Liver (tissue), 9 donors: ENCODE results near the gene DNHD1. TPM values are rescaled to one million over a fixed set of nuclear protein-coding genes. Genes with fewer than 3 reads are reported as not detected.

ENCODE experiments used
- DNase-seq: peaks from one replicate; pipeline ENCODE4 v3.0.0-alpha.2; 2017; ENCODE audit warnings: low spot score
- H3K27ac ChIP-seq, 2 donors: one replicate each; pipeline ENCODE4 v1.7.0; 2013; ENCODE audit warnings: inconsistent platforms in 2 of 2, low read length in 2 of 2, control low read depth in 1 of 2, low read depth in 1 of 2, mild to moderate bottlenecking in 1 of 2
- H3K27me3 ChIP-seq, 4 donors: one replicate each; pipeline versions ENCODE4 v1.6.1 to v1.7.0; 2013; ENCODE audit warnings: low read length in 3 of 4, inconsistent platforms in 1 of 4, mild to moderate bottlenecking in 1 of 4, moderate library complexity in 1 of 4; ENCODE audit not compliant: control insufficient read depth in 4 of 4, insufficient read depth in 4 of 4
- H3K36me3 ChIP-seq, 4 donors: one replicate each; pipeline versions ENCODE4 v1.6.1 to v1.7.0; 2013; ENCODE audit warnings: low read length in 3 of 4, mild to moderate bottlenecking in 3 of 4, low read depth in 1 of 4, moderate library complexity in 1 of 4; ENCODE audit not compliant: control insufficient read depth in 4 of 4, insufficient read depth in 3 of 4
- H3K4me1 ChIP-seq, 4 donors: one replicate each; pipeline versions ENCODE4 v1.6.1 to v1.7.0; 2013; ENCODE audit warnings: low read length in 3 of 4, mild to moderate bottlenecking in 3 of 4, moderate library complexity in 1 of 4; ENCODE audit not compliant: control insufficient read depth in 4 of 4, insufficient read depth in 4 of 4
- H3K4me3 ChIP-seq, 3 donors: one replicate each; pipeline versions ENCODE4 v1.6.1 to v1.7.0; 2013; ENCODE audit warnings: low read length in 3 of 3, control low read depth in 1 of 3, low read depth in 1 of 3, mild to moderate bottlenecking in 1 of 3
- H3K9ac ChIP-seq, 2 donors: one replicate each; pipeline ENCODE4 v1.7.0; 2013; ENCODE audit warnings: low read length in 2 of 2, mild to moderate bottlenecking in 2 of 2, moderate library complexity in 2 of 2, control low read depth in 1 of 2, low read depth in 1 of 2
- H3K9me3 ChIP-seq, 4 donors: one replicate each; pipeline versions ENCODE4 v1.6.1 to v1.7.0; 2013; ENCODE audit warnings: low read length in 3 of 4; ENCODE audit not compliant: control insufficient read depth in 4 of 4
- EGR1 ChIP-seq, 2 donors: IDR thresholded peaks; 2 replicates each; pipeline ENCODE4 v1.6.1; 2016 to 2018; ENCODE audit warnings: antibody characterized with exemption in 2 of 2, low read depth in 2 of 2
- FOXA1 ChIP-seq: IDR thresholded peaks from 2 replicates; pipeline ENCODE4 v1.6.1; 2016; ENCODE audit warnings: antibody characterized with exemption
- FOXA2 ChIP-seq: IDR thresholded peaks from 2 replicates; pipeline ENCODE4 v1.6.1; 2016; ENCODE audit warnings: antibody characterized with exemption
- GABPA ChIP-seq, 2 donors: IDR thresholded peaks in 1 of 2; conservative IDR thresholded peaks in 1 of 2; 2 replicates each; pipeline ENCODE4 v1.6.1; 2016; ENCODE audit warnings: antibody characterized with exemption in 2 of 2, mild to moderate bottlenecking in 1 of 2, moderate library complexity in 1 of 2
- HNF4A ChIP-seq, 2 donors: conservative IDR thresholded peaks; 2 replicates each; pipeline ENCODE4 v1.6.1; 2016; ENCODE audit warnings: antibody characterized with exemption in 2 of 2, mild to moderate bottlenecking in 2 of 2
- HNF4G ChIP-seq: IDR thresholded peaks from 2 replicates; pipeline ENCODE4 v1.6.1; 2016; ENCODE audit warnings: antibody characterized with exemption
- JUND ChIP-seq, 2 donors: IDR thresholded peaks; 2 replicates each; pipeline ENCODE4 v1.6.1; 2016; ENCODE audit warnings: antibody characterized with exemption in 2 of 2
- RAD21 ChIP-seq, 2 donors: IDR thresholded peaks; 2 replicates each; pipeline ENCODE4 v1.6.1; 2016; ENCODE audit warnings: antibody characterized with exemption in 2 of 2, mild to moderate bottlenecking in 2 of 2
- RXRA ChIP-seq, 2 donors: IDR thresholded peaks; 2 replicates each; pipeline ENCODE4 v1.6.1; 2017 to 2018; ENCODE audit warnings: antibody characterized with exemption in 2 of 2, mild to moderate bottlenecking in 1 of 2
- SP1 ChIP-seq: IDR thresholded peaks from 2 replicates; pipeline ENCODE4 v1.6.1; 2018; ENCODE audit warnings: antibody characterized with exemption, mild to moderate bottlenecking
- YY1 ChIP-seq: IDR thresholded peaks from 2 replicates; pipeline ENCODE4 v1.6.1; 2016; ENCODE audit warnings: antibody characterized with exemption, mild to moderate bottlenecking
- WGBS: extraction: QIAGEN DNeasy Blood & Tissue Kit; methylation state at CpG from one replicate; pipeline ENCODE4 v1.1.7; 2013; 5-methylcytosine and 5-hydroxymethylcytosine counted together
- polyA plus RNA-seq, 2 donors: library from polyadenylated mRNA; stranded (reverse) in 1 of 2; unstranded in 1 of 2; fragments of 200-250 nt in 1 of 2; fragments of >200 nt in 1 of 2; fragmentation: Nextera tagmentation in 1 of 2; extraction: Ambion mirVana in 1 of 2; gene quantifications; one replicate each; pipeline versions ENCODE4 v1.2.1 to v1.2.3, GENCODE V29; 2013 to 2015
- total RNA-seq, 2 donors: library from RNA; depleted of rRNA; stranded (reverse); fragments of >200 nt; gene quantifications; one replicate each; pipeline ENCODE4 v1.2.3, GENCODE V29; 2014
- TF ChIP-seq, protein P1 (sequence below): IDR thresholded peaks from 2 replicates; pipeline ENCODE4 v1.6.1; 2016; ENCODE audit warnings: antibody characterized with exemption
- TF ChIP-seq, protein P2 (sequence below): IDR thresholded peaks from 2 replicates; pipeline ENCODE4 v1.6.1; 2016; ENCODE audit warnings: antibody characterized with exemption
- TF ChIP-seq, protein P3 (sequence below): IDR thresholded peaks from 2 replicates; pipeline ENCODE4 v1.6.1; 2016; ENCODE audit warnings: antibody characterized with exemption, mild to moderate bottlenecking
- TF ChIP-seq, protein P4 (sequence below): fragments of 150-350 bp; IDR thresholded peaks from 2 replicates; pipeline ENCODE4 v1.5.1; 2017; ENCODE audit warnings: improper control_type of control experiment, low read depth, low read length; ENCODE audit not compliant: missing input control
- donor health status: healthy.
- donor health status: healthy.
- donor health status: healthy.
- donor health status: healthy.
- donor health status: healthy.

DNHD1 gene
- total and polyA plus RNA-seq, 4 donors, result 2.1 to 23.6 (median 5.0) TPM

DNA sequence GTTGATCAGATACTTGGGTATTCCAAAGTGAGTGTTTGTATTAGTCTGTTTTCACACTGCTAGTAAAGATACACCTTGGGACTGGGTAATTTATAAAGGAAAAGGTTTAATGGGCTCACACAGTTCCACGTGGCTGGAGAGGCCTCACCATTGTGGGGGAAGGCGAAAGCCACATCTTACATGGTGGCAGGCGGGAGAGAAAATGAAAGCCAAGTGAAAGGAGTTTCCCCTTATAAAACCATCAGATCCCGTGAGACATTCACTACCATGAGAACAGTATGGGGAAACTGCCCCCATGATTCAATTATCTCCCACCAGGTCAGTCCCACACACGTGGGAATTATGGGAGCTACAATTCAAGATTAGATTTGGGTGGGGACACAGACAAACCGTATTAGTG lies 8.7 kb upstream of the DNHD1 start:
- no peaks in the 10 kb centered on the region for H3K27me3 ChIP-seq
- TF ChIP-seq RAD21 (IDR thresholded peaks at IDR 0.05) (no peak), JUND (IDR thresholded peaks at IDR 0.05) (no peak), RXRA (IDR thresholded peaks at IDR 0.05) (no peak), EGR1 (IDR thresholded peaks at IDR 0.05; ENCODE audit: low read depth in 2 of 2) (no peak), YY1 (no peak), SP1 (no peak), FOXA1 (no peak), HNF4A (conservative IDR thresholded peaks at IDR 0.05) (no peak), GABPA (IDR thresholded peaks at IDR 0.05 in 1 of 2, conservative IDR thresholded peaks at IDR 0.05 in 1 of 2) (no peak), HNF4G (no peak), FOXA2 (no peak)
- TF ChIP-seq, protein P1, sequence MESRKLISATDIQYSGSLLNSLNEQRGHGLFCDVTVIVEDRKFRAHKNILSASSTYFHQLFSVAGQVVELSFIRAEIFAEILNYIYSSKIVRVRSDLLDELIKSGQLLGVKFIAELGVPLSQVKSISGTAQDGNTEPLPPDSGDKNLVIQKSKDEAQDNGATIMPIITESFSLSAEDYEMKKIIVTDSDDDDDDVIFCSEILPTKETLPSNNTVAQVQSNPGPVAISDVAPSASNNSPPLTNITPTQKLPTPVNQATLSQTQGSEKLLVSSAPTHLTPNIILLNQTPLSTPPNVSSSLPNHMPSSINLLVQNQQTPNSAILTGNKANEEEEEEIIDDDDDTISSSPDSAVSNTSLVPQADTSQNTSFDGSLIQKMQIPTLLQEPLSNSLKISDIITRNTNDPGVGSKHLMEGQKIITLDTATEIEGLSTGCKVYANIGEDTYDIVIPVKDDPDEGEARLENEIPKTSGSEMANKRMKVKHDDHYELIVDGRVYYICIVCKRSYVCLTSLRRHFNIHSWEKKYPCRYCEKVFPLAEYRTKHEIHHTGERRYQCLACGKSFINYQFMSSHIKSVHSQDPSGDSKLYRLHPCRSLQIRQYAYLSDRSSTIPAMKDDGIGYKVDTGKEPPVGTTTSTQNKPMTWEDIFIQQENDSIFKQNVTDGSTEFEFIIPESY, result no peak
- TF ChIP-seq, protein P2, sequence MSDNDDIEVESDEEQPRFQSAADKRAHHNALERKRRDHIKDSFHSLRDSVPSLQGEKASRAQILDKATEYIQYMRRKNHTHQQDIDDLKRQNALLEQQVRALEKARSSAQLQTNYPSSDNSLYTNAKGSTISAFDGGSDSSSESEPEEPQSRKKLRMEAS, result no peak
- TF ChIP-seq, protein P3, sequence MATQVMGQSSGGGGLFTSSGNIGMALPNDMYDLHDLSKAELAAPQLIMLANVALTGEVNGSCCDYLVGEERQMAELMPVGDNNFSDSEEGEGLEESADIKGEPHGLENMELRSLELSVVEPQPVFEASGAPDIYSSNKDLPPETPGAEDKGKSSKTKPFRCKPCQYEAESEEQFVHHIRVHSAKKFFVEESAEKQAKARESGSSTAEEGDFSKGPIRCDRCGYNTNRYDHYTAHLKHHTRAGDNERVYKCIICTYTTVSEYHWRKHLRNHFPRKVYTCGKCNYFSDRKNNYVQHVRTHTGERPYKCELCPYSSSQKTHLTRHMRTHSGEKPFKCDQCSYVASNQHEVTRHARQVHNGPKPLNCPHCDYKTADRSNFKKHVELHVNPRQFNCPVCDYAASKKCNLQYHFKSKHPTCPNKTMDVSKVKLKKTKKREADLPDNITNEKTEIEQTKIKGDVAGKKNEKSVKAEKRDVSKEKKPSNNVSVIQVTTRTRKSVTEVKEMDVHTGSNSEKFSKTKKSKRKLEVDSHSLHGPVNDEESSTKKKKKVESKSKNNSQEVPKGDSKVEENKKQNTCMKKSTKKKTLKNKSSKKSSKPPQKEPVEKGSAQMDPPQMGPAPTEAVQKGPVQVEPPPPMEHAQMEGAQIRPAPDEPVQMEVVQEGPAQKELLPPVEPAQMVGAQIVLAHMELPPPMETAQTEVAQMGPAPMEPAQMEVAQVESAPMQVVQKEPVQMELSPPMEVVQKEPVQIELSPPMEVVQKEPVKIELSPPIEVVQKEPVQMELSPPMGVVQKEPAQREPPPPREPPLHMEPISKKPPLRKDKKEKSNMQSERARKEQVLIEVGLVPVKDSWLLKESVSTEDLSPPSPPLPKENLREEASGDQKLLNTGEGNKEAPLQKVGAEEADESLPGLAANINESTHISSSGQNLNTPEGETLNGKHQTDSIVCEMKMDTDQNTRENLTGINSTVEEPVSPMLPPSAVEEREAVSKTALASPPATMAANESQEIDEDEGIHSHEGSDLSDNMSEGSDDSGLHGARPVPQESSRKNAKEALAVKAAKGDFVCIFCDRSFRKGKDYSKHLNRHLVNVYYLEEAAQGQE, result no peak
- TF ChIP-seq, protein P4, sequence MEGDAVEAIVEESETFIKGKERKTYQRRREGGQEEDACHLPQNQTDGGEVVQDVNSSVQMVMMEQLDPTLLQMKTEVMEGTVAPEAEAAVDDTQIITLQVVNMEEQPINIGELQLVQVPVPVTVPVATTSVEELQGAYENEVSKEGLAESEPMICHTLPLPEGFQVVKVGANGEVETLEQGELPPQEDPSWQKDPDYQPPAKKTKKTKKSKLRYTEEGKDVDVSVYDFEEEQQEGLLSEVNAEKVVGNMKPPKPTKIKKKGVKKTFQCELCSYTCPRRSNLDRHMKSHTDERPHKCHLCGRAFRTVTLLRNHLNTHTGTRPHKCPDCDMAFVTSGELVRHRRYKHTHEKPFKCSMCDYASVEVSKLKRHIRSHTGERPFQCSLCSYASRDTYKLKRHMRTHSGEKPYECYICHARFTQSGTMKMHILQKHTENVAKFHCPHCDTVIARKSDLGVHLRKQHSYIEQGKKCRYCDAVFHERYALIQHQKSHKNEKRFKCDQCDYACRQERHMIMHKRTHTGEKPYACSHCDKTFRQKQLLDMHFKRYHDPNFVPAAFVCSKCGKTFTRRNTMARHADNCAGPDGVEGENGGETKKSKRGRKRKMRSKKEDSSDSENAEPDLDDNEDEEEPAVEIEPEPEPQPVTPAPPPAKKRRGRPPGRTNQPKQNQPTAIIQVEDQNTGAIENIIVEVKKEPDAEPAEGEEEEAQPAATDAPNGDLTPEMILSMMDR, result no peak
- H3K36me3 ChIP-seq, result peaks cover 0 to 23% (median 13%) of the 10 kb centered on the region in 4 donors
- 92% methylated on average over 6 of the region's 6 CpGs for WGBS
- H3K27ac ChIP-seq, result no peak overlapping the region
- no peak overlapping the region for H3K9ac ChIP-seq
- H3K9me3 ChIP-seq, result no peaks in the 10 kb centered on the region
- no peak overlapping the region for H3K4me3 ChIP-seq
- no peak for DNase-seq
- peaks cover 7 to 12% (median 10%) of the 10 kb centered on the region in 4 donors for H3K4me1 ChIP-seq

DNA sequence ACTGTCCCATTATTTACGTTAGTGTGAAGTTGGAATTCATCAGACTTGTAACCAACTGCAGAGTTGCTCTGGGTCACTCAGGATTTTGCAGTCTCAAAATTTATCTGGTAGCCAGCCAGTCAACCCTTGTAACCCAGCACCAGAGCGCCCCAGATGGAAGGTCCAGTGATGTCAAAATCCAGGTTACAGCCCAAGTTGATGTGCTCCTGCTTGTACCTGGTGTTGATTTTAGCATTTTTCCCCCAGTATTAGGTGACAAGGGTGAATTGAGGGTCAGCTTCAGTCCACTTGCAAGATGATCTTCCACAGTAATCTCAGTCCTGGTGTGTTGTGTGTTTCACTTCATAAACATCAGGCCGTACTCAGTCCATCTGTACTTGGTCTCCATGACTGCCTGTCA lies 8.3 kb upstream of the DNHD1 start:
- no peak overlapping the region for H3K27ac ChIP-seq

More for the DNA sequence above, 8.3 kb upstream of the DNHD1 start:
- H3K4me3 ChIP-seq, result no peak overlapping the region
- no peak overlapping the region for H3K9ac ChIP-seq
- H3K27me3 ChIP-seq, result no peaks in the 10 kb centered on the region
- TF ChIP-seq RXRA (IDR thresholded peaks at IDR 0.05), result peak in 1 of 2 donors; percentile 7
- TF ChIP-seq HNF4A (conservative IDR thresholded peaks at IDR 0.05), result peak in 1 of 2 donors; percentile 5
- no peak for TF ChIP-seq GABPA (IDR thresholded peaks at IDR 0.05 in 1 of 2, conservative IDR thresholded peaks at IDR 0.05 in 1 of 2)
- H3K9me3 ChIP-seq, result no peaks in the 10 kb centered on the region
- WGBS, result 83% methylated on average over 3 of the region's 3 CpGs
- peaks cover 0 to 20% (median 9%) of the 10 kb centered on the region in 4 donors for H3K36me3 ChIP-seq
- no peak for DNase-seq
- peaks cover 7 to 12% (median 10%) of the 10 kb centered on the region in 4 donors for H3K4me1 ChIP-seq
